ENCODE measurements around the gene ALDH5A1.
"Not testable (repeated sequence)": the region's sequence is repeated elsewhere in the genome, so short reads cannot be mapped to it uniquely, and the experiment has no call there.

ALDH5A1 gene

DNA sequence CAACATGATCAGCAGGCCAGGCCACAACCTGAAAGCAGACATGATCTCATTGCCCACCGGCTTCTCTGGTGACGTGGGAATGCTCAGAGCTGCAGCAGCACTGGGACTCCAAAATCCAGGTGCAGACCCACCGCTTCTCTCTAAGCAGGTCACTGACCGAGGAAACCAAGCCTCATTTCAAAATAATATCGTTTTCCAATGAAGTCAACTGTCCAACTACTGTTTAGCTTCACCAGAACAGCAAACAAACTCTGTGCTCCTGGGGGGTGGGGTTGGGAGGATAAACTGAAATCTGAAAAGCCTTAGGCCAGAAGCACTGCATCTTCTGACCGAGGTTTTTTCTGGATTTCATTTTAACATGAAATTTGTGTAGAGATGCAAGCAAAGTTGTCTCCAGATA lies 5.3 kb upstream of the ALDH5A1 start, which contains the start of gene GPLD1:
Gene GPLD1 (minus strand): TSS at position 109 of the 400 bp plus-strand sequence. CDS start 67 bp downstream, at position 42.
- DNase-seq = no peak

DNA sequence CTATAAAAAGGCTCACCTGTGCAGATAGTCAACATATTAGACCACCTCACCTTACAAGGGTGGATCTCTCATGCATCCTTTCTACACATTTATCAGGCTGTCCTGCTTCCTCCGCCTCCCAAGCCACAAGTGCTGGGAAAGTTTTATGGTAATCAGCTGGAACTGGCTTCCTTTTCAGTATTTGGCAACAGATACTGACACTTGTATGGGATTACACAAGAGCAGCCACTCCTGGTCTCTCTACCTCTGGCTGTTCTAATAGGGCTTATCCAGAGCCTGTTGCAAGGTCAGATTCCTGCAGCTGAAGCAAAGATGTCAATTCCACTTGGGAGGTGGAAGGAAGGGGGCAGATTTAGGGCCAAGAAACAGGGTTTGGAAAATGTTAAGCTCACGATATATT lies 4.9 kb upstream of the ALDH5A1 start:
- DNase-seq = no peak

DNA sequence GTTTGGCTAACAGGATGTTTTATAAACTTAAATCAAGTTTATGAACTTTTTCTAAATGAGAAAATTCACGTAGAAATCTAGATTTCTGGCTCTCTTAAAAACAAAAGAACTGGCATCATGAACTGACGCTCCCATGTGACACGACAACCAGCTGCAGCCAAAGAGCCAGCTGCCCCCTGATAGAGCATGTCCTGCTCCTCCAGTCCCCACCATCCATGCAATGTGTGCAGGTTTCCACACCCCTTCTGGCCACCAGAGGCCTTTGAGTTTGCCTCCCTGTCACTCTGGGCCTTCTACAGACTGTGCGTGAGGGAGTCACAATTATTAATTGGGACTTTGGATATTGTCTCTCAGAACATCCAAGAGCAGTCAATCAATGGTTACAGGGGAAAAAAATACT lies 3.8 kb upstream of the ALDH5A1 start:
- DNase-seq = no peak

DNA sequence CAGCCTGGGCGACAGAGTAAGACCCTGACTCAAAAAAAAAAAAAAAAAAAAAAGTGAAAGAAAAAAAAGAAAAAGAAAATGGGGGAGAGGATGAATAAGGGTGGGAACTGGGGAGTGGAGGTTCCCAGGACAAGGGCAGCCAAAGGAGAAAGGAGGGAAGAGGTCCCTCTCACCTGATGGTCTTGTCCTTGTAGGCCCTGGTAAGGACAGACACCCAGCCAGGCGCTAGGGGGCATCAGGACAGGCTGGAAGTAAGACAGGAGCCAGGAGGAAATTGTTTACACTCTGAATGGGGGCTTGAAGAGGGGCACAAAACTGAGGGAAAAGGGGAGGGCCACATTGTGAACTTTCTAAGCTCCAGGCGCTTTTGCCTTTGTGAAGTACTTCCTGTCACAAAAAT lies 2.3 kb upstream of the ALDH5A1 start:
- DNase-seq = no peak

DNA sequence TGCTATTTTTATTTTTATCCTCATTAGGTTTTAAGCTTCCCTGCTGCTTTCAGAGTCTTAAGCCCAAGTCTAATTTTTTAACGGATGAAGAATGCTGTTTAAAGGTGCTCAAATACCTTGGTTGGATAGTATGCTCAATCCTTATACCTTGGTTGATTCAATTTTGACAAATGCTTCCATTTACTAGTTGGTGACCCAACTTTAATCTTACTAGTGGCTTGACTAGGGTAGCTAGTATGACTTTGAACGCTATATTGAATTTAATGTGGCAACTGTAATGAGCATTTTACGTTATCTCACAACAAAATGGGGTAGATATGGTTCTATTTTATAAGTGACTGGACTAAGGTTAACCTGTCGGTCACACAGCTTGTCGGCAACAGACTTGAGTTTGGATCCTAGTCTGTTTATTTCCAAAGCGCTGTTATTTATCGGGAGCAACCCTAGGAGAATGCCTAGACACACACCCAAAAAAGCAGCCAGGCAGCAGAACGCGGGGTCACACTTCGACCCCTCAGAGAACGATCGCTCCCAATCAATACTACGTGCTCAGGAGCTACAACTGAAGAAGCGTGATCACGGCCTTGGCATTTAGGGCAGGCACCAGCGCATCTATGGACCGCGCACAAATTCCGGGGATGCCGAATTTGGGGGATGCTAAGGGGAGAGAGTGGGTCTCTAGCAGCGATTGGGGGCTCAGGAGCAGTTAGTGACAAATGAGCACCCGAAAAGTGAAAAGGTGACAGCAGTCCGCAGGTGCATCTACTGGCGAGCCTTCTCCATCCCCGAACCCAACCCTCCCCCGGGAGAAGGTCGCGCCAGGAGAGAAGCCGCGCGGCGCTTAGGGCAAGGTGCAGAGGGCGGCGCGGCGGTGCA lies 586 bp upstream of the ALDH5A1 start:
- no peak for DNase-seq

DNA sequence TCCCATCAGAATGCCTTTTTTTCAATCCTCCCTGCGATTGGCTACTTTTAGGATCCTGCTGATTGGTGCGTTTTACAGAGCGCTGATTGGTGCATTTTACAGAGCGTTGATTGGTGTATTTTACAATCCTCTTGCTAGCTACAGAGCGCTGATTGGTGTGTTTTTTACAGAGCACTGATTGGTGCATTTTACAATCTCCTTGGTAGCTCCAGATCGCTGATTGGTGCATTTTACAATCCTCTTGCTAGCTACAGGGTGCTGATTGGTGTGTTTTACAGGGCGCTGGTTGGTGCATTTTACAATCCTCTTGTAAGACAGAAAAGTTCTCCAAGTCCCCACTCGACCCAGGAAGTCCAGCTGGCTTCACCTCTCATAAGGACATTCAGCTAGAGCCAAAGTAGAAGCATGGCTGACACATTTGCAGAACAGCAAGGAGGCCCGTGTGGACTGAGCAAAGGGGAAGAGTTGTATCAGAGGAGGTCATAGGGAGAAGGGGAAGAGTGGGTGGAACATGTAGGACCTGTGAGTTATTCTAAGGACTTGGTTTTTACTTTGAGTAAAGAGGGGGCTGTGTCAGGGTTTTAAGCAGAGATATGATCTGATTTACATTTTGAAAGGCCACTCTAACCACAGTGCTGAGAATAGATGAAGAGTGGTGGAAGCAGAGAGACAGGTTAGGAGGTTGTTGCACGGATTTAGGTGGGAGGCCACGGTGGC lies 2.6 kb downstream of the ALDH5A1 start:
- DNase-seq = no peak

DNA sequence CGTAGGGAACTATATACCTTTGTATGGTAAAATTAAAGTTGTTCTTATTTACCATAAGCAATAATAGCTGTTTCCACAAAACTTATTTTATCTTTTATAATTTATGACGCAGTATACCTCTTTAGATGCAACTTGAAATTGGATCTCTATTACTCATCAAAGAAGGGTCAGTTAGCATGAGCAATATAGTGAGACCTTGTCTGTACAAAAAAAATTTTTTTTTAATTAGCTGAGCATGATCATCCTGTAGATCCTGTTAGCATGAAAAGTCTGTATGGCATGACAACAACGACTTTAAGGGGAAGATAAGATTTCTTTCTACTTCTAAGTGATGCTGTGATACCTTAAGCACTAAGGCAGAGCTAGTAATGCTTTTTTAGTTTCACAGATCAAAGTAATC lies 5.9 kb downstream of the ALDH5A1 start:
- DNase-seq = no peak

DNA sequence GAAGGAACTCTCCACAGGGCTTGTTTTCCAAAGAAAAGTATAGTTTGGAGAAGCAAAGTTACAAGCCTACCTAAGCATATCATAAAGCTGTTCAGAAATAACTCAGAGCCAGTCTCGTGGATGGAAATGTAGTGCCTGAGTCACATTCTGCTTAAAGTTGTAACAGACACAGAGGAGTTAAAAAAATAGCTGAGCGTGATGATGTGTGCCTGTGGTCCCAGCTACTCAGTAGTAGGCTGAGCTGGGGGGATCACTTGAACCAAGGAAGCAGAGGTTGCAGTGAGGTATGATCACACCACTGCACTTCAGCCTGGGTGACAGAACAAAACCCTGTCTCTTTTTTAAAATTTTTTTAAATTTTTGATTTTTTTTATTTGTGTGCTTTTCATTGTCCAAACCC lies 6.6 kb downstream of the ALDH5A1 start:
- no peak for DNase-seq

DNA sequence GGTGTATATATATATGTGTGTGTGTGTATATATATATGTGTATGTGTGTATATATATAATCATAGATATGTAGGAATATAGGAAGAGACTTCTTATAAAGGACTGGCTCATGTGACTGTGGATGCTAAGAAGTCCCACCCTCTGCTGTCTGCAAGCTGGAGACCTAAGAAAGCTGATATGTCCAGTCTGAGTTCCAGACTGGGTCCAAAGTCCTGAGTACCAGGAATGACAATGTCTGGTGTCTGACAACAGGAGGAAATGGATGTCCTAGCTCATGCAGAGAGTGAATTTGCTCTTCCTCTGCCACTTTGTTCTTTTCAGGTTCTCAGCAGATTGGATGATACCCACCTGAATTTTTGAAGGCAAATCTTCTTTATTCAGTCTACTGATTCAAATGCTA lies 7.1 kb downstream of the ALDH5A1 start:
- no peak for DNase-seq

DNA sequence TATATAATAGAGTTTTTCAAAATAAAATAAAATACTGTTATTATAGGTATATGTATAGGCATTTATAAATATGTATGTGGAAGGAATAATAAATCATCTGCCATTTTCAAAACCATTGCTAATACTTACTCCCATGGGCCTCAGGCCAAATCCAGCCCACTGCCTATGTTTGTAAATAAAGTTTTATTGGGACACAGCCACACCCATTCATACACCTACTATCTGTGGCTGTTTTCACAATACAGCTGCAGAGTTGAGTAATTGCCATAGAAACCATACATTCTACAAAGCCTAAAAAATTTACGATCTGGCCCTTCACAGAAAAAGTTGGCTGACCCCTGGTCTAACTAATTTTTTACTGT lies 9.5 kb downstream of the ALDH5A1 start:
- no peak for DNase-seq

DNA sequence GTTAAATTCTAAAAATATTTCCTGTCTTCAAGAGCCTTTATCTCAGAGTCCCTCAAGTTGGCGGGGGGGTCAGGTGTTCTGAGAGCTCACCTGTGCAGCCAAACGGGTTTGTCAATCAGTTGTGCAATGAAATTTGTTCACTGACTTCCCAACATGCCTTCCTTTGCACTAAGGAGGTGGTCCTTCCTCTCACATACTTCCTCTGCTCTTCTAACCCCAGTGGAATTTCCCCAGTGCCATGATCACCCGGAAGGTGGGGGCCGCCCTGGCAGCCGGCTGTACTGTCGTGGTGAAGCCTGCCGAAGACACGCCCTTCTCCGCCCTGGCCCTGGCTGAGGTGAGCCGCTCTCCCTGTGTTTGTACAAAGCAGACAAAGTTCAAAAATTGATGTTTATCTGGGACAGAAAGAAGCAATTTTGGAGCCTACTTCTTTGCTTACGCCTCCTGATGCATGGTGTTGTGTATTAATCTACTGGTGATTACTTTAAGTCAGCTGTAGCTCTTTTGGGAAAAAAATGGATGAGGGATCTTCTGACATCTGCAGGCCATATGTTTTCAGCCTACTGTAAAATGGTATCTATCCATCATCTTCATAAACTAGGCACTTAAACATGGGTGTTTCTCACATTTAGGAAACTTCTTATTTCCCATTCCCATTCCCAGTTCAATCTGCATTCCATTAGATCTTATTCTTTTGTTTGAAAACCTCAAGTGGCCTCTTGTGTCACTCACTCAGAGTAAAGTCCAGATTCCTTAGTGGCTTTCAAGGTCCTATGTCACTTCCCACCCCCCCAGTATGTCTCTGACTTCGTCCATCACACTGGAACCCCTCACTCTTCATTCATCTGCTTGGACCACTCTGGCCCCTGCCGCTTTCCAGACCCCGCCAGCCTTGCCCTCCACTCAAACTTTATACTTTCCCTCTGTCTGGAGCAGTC lies 10.1 kb downstream of the ALDH5A1 start:
- DNase-seq = no peak

DNA sequence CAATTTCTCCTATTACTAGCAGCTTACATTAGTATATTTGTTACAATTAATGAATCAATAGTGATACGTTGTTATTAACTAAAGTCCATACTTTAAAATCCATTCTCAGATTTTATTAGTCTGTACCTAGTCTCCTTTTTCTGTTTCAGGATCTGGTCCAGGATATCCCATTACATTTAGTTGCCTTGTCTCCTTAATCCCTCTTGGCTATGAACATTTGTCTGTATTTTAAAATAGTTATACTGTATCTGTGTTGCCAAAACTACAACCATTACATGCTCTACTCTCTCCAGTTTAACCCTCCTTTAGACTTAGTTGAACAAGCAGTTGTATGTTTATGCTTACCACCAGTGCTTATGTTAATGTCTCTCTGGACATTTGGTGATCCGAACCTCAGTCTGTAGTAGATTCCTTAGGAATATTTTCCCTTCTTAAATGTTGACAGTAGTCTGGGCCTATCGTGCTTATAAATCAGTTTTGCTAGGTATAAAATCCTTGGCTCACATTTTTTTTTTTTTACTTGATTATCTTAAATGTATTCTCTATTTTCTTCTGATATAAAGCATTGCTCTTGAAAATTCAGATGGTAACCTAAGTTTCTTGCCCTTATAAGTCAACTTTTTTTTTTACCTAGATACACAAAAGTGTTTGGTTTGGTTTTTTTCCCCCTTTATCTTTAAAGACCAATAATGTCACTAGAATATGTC lies 12.2 kb downstream of the ALDH5A1 start:
- DNase-seq = no peak

DNA sequence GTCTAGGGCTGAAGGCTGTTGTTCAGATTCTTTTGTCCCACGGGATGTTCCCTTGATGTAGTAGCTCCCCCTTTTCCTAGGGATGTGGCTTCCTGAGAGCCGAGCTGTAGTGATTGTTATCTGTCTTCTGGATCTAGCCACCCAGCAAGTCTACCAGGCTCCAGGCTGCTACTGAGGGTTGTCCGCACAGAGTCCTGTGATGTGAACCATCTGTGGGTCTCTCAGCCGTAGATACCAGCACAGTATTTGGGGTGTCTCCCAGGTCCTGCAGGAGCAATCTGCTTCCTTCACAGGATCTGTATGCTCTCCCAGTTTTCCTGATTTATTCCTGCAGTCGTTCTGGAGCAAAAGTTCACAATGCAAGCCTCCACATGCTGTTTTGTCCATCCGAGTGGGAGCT lies 17.2 kb downstream of the ALDH5A1 start:
- DNase-seq = not testable (repeated sequence)

DNA sequence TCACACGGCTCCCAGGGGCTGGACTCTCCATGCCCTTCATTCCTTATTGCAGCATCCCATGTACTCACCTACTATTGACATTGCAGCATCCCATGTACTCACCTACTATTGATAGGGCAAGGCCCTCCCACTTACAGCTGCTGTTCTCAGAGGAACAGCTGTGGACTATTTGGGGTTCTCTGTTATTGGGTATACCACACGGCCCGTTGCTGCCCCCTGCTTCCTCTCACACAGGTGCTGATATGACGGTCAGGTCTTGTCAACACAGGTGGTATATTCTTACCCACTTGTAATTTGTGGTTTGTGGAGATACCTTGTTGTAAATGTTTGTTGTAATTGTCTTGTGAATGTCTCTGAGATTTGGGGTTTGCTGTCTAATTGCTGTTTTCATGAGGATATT lies 18.8 kb downstream of the ALDH5A1 start:
- no peak for DNase-seq

DNA sequence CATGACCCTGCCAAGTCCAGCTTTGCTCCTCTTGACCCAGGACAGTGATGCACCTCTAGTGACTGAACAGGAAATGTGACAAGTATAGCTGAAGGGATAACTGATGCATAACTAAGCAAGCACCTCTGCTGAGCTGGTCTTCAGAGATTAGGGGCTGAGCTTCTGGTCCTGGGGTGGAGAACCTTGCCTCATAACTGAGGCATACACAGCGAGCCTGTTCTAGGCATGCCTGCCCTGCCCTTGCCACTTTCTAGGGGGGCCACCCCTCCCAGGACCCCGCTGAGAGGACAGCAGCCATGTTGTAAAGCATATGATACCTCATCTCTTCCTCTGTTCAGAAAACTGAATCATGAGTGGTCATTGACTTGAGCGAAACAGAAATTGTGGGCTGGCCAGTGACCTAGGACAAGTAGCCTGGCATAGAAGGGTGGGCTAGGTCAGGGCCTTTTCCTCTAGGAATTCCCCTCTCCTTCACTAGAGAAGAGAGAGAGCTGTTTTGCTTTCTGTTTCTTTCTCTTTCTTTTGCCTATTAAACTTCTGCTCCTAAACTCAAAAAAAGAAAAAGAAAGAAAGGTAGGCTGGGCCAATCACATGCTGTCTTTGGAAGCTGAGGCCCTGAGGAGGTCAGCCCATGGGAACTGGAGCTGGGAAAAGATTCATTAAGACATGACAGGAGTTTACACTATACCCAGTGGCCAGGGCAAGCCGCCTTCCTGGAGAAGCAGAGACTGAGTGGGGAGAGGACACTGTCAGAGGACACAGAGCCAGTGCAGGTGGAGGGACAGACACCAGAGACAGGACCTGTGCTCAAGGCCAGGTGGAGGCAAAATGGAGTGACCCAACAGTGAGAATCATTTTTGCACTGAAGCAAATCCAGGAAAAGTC lies 23.1 kb downstream of the ALDH5A1 start:
- DNase-seq = no peak

DNA sequence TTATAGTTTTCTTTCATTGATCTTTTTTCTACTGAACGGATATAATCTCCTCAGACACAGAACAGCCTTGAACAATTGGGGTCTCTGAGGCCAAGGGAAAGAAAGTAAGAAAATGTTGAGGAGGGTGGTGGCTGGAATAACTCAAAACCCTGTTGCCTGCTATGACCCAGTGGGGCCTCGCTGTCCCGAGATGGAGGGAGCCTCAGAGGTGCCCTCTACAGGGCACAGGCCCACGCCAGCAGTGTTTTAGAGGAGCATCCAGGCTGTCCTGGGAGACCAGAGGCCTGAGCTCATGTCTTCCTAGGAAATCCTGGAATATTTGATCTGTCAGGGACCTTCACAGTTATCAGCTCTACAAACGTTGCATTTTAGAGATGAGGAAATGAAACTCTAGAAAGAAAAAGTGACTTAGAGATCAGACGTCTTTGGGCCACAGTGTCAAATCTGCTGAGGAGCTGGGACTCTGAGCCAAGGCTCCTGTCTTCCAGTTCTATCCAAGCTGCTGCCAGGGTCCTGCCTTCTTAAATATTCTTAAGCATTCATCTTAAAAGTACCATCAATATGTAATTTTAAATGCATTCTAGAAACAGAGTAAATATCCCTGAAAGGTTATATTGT lies 26.3 kb downstream of the ALDH5A1 start:
- DNase-seq = peak; percentile 33

DNA sequence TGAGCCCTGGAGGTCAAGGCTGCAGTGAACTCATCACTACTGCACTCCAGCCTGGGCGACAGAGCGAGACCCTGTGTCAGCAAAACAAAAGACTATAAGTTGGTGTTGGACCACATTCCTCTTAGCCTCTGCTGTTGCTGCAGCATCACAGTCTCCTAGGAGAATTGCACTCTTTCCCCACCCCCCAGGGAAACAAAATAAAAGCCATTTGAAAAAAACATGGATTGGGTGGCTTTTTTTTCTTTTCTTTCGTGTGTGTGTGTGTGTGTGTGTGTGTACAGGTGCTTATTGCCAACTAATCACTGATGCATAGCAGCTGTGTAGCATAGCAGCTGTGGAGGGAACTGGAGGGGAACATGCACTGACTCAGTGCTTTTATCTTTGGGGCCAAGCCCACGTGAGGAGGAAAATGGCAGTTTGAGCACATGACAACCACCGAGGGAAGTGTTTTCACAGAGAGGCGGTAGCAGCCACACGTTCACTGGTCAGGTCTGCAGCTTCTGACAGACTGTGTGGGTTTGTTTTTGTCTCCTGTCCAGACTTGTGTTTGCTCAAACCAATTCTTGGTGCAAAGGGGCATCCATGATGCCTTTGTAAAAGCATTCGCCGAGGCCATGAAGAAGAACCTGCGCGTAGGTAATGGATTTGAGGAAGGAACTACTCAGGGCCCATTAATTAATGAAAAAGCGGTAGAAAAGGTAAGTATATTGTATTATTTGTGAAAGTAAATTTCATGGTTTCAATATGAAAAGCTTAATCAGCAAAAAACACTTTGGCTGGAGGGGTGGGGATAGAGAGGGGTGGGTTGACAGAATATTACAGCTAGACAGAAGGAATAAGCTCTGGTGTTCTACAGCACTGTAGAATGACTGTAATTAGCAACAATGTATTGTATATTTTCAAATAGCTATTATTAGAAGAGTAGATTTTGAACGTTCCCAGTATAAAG lies 27.7 kb downstream of the ALDH5A1 start:
- DNase-seq = no peak

DNA sequence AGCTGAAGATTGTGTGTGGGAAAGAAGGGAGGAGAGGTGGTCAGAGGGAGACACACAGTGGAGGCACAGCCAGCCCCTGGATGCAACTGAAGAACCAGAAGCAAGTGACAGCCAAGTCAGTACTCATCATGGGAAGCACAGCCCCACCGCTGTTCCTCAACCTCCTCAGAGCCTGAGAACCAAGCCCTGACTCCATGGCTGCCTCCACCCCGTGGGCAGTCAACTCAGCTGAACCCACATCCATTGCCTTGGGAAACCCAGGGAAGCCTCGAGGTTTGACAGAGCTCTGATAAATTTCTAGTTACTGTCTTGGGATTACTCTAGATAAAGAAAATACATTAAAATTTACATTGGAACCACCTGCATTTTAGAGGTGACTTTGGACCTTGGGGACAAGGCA lies 29.6 kb downstream of the ALDH5A1 start:
- DNase-seq = no peak

DNA sequence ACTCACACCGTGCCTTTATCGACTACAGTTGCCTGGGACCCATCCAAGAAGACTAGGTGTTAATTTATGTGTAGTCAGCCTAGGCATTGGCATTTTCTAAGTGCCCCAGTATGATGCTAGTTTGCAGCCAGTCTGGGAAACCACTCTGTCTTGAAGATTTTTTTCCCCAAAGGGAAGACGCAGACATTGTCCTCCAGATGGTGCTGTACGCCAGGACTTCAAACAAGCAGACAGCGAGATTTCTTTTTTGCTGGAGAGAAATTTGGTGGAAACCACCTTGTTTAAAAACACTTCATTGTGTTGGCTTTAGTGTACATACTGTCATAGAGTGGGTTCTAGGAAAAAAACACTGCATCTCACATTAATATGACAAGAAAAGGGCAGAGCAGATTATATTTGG lies 30.0 kb downstream of the ALDH5A1 start:
- no peak for DNase-seq

DNA sequence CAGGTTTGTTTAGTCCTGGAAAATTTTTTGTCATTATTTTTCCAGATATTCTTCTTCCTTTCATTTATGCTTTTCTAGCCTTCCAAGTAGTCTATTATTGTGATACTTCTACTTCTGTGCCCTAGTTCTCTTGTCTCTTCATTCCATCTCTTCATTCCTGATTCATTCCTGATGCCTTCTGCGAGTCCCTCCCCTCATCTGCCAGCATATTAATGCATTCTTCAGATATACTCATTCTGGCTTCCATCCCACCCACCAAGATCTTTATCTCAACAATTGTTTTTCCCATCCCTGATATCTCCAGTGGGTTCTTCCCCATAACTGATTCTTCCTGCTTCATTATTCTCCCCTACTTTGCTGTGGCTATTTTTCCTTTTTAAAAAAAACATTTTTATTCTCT lies 35.2 kb downstream of the ALDH5A1 start:
- no peak for DNase-seq
